C4-2B (cell line): Measurements from ENCODE around the gene DEF6.

Experiments
- H3K27ac ChIP-seq: fragments of 450-650 bp; 2 replicates; pipeline ENCODE4 v1.5.1; 2017
- CTCF ChIP-seq: fragments of 450-650 bp; conservative IDR thresholded peaks from 2 replicates; pipeline ENCODE4 v1.5.1; 2017; ENCODE audit warnings: mild to moderate bottlenecking
- ZFX ChIP-seq: fragments of 450-650 bp; IDR thresholded peaks from 2 replicates; pipeline ENCODE4 v1.6.1; 2017

DEF6 gene

GRCh38 chr6:35352735-35353134 lies 55.1 kb downstream of the DEF6 start:
- TF ChIP-seq CTCF (no peak), ZFX (no peak)
- H3K27ac ChIP-seq = no peak overlapping the region

GRCh38 chr6:35354361-35355135 lies 56.9 kb downstream of the DEF6 start:
- TF ChIP-seq ZFX = no peak
- TF ChIP-seq CTCF = no peak
- no peak overlapping the region for H3K27ac ChIP-seq

- H3K27ac ChIP-seq = no peak overlapping the region
- TF ChIP-seq ZFX = no peak
- TF ChIP-seq CTCF = no peak
Observed at GRCh38 chr6:35356391-35356790, 58.8 kb downstream of the DEF6 start.

GRCh38 chr6:35357677-35358076 lies 60.1 kb downstream of the DEF6 start:
- no peak for TF ChIP-seq CTCF
- no peak for TF ChIP-seq ZFX

GRCh38 chr6:35358086-35358485 lies 60.5 kb downstream of the DEF6 start:
- no peak overlapping the region for H3K27ac ChIP-seq
- TF ChIP-seq CTCF (no peak), ZFX (no peak)

More at GRCh38 chr6:35357677-35358076, 60.1 kb downstream of the DEF6 start:
- H3K27ac ChIP-seq = no peak overlapping the region

- H3K27ac ChIP-seq = peak overlapping the region; percentile 21; the same call in 1 of the 2 replicates
- TF ChIP-seq ZFX = no peak
- no peak for TF ChIP-seq CTCF
Observed at GRCh38 chr6:35359346-35359743, 61.7 kb downstream of the DEF6 start.

- H3K27ac ChIP-seq = peak overlapping the region; percentile 21
- TF ChIP-seq CTCF (no peak), ZFX (no peak)
Observed at GRCh38 chr6:35359744-35360348, 62.2 kb downstream of the DEF6 start.
